Liver (tissue), 3 donors: ENCODE results near the gene PDE4D.

ENCODE experiments used
- JUND ChIP-seq, 2 donors: IDR thresholded peaks; 2 replicates each; pipeline ENCODE4 v1.6.1; 2016; ENCODE audit warnings: antibody characterized with exemption in 2 of 2
- TF ChIP-seq, protein P1 (sequence below): fragments of 150-350 bp; IDR thresholded peaks from 2 replicates; pipeline ENCODE4 v1.5.1; 2017; ENCODE audit warnings: improper control_type of control experiment, low read depth, low read length; ENCODE audit not compliant: missing input control
- TF ChIP-seq, protein P2 (sequence below): IDR thresholded peaks from 2 replicates; pipeline ENCODE4 v1.6.1; 2016; ENCODE audit warnings: antibody characterized with exemption, mild to moderate bottlenecking
- donor health status: healthy.
- donor health status: healthy.

DNA sequence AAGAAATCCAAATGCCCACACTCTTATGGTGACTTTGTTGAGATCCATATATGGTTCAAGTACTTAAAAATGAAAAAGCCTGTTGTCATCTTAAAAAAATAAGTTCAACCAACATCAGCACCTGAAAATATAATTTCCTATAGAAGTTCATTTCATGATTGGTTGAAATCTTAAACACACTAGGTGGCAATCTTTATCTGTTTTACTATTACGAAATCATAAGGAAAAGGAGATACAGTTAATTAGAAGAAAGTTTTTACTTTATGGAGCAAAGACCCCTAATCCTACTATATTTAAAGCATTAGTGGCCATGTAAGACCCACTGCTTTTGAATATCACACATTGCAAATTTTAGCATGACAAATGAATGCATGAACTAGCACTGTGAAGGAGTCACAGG is 694.7 kb downstream of the PDE4D start:
- TF ChIP-seq, protein P1, sequence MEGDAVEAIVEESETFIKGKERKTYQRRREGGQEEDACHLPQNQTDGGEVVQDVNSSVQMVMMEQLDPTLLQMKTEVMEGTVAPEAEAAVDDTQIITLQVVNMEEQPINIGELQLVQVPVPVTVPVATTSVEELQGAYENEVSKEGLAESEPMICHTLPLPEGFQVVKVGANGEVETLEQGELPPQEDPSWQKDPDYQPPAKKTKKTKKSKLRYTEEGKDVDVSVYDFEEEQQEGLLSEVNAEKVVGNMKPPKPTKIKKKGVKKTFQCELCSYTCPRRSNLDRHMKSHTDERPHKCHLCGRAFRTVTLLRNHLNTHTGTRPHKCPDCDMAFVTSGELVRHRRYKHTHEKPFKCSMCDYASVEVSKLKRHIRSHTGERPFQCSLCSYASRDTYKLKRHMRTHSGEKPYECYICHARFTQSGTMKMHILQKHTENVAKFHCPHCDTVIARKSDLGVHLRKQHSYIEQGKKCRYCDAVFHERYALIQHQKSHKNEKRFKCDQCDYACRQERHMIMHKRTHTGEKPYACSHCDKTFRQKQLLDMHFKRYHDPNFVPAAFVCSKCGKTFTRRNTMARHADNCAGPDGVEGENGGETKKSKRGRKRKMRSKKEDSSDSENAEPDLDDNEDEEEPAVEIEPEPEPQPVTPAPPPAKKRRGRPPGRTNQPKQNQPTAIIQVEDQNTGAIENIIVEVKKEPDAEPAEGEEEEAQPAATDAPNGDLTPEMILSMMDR, result no peak
- TF ChIP-seq JUND (IDR thresholded peaks at IDR 0.05), result no peak
- TF ChIP-seq, protein P2, sequence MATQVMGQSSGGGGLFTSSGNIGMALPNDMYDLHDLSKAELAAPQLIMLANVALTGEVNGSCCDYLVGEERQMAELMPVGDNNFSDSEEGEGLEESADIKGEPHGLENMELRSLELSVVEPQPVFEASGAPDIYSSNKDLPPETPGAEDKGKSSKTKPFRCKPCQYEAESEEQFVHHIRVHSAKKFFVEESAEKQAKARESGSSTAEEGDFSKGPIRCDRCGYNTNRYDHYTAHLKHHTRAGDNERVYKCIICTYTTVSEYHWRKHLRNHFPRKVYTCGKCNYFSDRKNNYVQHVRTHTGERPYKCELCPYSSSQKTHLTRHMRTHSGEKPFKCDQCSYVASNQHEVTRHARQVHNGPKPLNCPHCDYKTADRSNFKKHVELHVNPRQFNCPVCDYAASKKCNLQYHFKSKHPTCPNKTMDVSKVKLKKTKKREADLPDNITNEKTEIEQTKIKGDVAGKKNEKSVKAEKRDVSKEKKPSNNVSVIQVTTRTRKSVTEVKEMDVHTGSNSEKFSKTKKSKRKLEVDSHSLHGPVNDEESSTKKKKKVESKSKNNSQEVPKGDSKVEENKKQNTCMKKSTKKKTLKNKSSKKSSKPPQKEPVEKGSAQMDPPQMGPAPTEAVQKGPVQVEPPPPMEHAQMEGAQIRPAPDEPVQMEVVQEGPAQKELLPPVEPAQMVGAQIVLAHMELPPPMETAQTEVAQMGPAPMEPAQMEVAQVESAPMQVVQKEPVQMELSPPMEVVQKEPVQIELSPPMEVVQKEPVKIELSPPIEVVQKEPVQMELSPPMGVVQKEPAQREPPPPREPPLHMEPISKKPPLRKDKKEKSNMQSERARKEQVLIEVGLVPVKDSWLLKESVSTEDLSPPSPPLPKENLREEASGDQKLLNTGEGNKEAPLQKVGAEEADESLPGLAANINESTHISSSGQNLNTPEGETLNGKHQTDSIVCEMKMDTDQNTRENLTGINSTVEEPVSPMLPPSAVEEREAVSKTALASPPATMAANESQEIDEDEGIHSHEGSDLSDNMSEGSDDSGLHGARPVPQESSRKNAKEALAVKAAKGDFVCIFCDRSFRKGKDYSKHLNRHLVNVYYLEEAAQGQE, result no peak
